ENCODE measurements around the gene GPR55.

DNA sequence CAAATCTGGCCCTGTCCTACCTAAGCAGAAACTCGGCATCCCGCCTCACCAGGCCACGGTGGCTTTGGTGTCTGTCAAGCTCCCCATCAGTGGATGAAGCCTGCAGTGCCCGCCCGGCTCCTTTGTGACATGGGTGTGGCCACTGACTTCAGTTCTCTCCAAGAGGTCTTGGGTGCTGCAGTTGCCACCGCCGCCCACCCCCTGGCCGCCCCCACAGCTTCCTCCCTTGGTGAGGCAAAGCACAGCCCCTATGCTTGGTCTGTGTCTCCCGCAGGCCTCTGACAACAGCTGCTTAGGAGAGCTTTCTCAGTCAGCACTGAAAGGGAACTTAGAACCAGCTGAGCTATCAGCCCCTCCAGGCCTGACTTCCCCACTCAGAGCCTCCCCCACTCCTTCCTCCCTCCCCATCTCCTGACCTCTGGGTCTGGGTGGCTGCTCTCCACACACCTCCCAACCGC lies 22.9 kb upstream of the GPR55 start:
- TF ChIP-seq CTCF (IDR thresholded peaks at IDR 0.05) (no peak), EP300 (IDR thresholded peaks at IDR 0.05) (no peak)
